ENCODE data around the gene SMARCAD1. TPM values are rescaled to one million over a fixed set of nuclear protein-coding genes. Genes with fewer than 3 reads are reported as not detected.

Gene SMARCAD1
- total RNA-seq, 2 experiments from 2014 or later, result 10.7 TPM

DNA sequence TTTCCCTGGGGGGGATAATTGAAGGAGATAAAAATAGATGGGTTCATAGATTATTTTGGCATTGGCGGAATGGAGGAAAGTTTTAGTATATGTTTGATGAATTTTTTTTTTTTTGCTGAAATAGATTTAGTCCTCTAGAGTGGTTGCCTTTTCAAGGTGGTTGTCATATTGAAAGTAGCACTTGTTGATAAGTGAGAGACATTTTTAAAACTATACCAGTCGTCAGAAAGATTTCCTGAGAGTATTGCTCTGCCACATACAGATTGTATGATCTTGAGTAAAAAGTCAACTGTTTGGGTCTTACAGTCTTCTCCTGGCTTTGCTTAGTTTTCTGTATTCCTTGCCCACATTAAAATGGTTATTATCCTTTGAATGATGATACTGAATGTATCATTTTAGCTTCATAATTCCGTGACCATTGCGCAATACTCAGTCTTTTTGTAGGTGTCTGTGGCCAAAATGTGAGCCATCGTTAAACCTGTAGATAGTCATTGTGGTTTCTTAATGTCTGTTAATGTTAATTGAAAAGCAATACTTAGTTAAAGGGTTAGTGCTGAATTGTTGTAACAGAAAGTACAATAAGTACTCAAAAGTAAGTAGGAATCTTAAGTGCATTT lies 7.1 kb downstream of the SMARCAD1 start:
- H3K36me3 Mint-ChIP-seq (ENCODE audit: low read depth), result peaks cover 89% of the 10 kb centered on the region
- H3K9me3 ChIP-seq (ENCODE audit: control insufficient read depth in 1 of 2, insufficient read depth in 1 of 2, low read length in 2 of 2), result no peaks in the 10 kb centered on the region
- CTCF ChIA-PET, result no interaction called here
- H3K27ac Mint-ChIP-seq, result no peak overlapping the region
- H3K4me1 Mint-ChIP-seq (ENCODE audit: low read depth), result peaks cover 69% of the 10 kb centered on the region
- DNase-seq (no peak), ATAC-seq (ENCODE audit: poor library complexity) (no peak)
- H3K4me1 ChIP-seq (ENCODE audit: insufficient read depth, low read length), result peaks cover 4% of the 10 kb centered on the region
- POLR2A ChIA-PET, result no interaction called here
- no peak overlapping the region for H3K27ac ChIP-seq (ENCODE audit: low read depth in 1 of 2, low read length in 2 of 2)
- no peak overlapping the region for H3K4me3 ChIP-seq (ENCODE audit: low read length)
- no peaks in the 10 kb centered on the region for H3K27me3 Mint-ChIP-seq
- TF ChIP-seq, protein P1, sequence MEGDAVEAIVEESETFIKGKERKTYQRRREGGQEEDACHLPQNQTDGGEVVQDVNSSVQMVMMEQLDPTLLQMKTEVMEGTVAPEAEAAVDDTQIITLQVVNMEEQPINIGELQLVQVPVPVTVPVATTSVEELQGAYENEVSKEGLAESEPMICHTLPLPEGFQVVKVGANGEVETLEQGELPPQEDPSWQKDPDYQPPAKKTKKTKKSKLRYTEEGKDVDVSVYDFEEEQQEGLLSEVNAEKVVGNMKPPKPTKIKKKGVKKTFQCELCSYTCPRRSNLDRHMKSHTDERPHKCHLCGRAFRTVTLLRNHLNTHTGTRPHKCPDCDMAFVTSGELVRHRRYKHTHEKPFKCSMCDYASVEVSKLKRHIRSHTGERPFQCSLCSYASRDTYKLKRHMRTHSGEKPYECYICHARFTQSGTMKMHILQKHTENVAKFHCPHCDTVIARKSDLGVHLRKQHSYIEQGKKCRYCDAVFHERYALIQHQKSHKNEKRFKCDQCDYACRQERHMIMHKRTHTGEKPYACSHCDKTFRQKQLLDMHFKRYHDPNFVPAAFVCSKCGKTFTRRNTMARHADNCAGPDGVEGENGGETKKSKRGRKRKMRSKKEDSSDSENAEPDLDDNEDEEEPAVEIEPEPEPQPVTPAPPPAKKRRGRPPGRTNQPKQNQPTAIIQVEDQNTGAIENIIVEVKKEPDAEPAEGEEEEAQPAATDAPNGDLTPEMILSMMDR (IDR thresholded peaks at IDR 0.05), result no peak
- H3K27me3 ChIP-seq (ENCODE audit: control insufficient read depth in 1 of 2, insufficient read depth in 2 of 2, low read length in 2 of 2), result no peaks in the 10 kb centered on the region
- H3K9me3 Mint-ChIP-seq, result no peaks in the 10 kb centered on the region
- intact Hi-C loops (cut with DNase I, micrococcal nuclease), result no loop called here
- H3K36me3 ChIP-seq (ENCODE audit: insufficient read depth, low read length), result peaks cover 50% of the 10 kb centered on the region
- no peak overlapping the region for H3K4me3 Mint-ChIP-seq

DNA sequence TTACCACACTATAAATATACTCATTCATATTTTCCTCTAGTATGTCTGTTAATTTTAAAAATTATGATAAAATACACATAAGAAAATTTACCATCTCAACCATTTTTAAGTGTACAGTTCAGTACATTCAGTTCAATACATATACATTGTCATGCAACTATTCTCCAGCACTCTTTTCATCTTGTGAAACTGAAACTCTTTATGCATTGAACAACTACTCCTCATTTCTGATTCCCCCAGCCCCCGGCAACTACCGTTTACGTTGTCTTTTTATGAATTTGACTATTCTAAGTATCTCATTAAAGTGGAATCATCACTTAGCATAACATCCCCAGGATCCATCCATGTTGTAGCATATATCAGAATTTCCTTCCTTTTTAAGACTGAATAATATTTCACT lies 8.7 kb downstream of the SMARCAD1 start:
- POLR2A ChIA-PET, result no interaction called here

DNA sequence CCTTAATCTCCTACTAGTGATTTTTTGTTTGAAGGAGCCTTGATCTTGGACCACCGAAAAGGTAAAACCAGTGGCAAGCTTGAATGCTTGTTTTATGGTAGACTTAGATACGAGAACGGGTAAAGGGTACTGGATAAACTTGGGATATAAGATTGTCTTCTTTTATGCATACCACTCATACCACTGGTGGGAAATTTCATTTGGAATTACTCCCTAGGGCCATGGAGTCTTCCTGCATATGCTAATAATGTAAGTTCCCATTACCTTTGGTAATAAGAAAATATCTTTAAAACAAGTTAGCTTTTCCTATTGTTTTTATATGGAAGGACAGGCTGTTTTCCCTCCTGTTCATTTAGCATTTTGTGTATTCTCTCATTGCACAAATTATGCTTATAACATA lies 11.7 kb downstream of the SMARCAD1 start:
- no peaks in the 10 kb centered on the region for H3K27me3 ChIP-seq (ENCODE audit: control insufficient read depth in 1 of 2, insufficient read depth in 2 of 2, low read length in 2 of 2)
- TF ChIP-seq, protein P1 (IDR thresholded peaks at IDR 0.05), result no peak
- H3K9me3 ChIP-seq (ENCODE audit: control insufficient read depth in 1 of 2, insufficient read depth in 1 of 2, low read length in 2 of 2), result no peaks in the 10 kb centered on the region
- no peaks in the 10 kb centered on the region for H3K27me3 Mint-ChIP-seq
- ChIA-PET CTCF (no interaction called here), POLR2A (no interaction called here)
- no peak for DNase-seq
- no peak for ATAC-seq (ENCODE audit: poor library complexity)
- H3K4me1 Mint-ChIP-seq (ENCODE audit: low read depth), result peaks cover 47% of the 10 kb centered on the region
- peaks cover 29% of the 10 kb centered on the region for H3K36me3 ChIP-seq (ENCODE audit: insufficient read depth, low read length)
- intact Hi-C loops (cut with DNase I, micrococcal nuclease), result no loop called here
- H3K36me3 Mint-ChIP-seq (ENCODE audit: low read depth), result peaks cover 71% of the 10 kb centered on the region
- no peaks in the 10 kb centered on the region for H3K9me3 Mint-ChIP-seq
- no peak overlapping the region for H3K4me3 Mint-ChIP-seq
- no peak overlapping the region for H3K27ac ChIP-seq (ENCODE audit: low read depth in 1 of 2, low read length in 2 of 2)
- peaks cover 4% of the 10 kb centered on the region for H3K4me1 ChIP-seq (ENCODE audit: insufficient read depth, low read length)
- H3K27ac Mint-ChIP-seq, result no peak overlapping the region
- H3K4me3 ChIP-seq (ENCODE audit: low read length), result no peak overlapping the region

More for the DNA sequence above, 8.7 kb downstream of the SMARCAD1 start:
- peaks cover 4% of the 10 kb centered on the region for H3K4me1 ChIP-seq (ENCODE audit: insufficient read depth, low read length)
- no peaks in the 10 kb centered on the region for H3K9me3 ChIP-seq (ENCODE audit: control insufficient read depth in 1 of 2, insufficient read depth in 1 of 2, low read length in 2 of 2)
- no peak overlapping the region for H3K27ac Mint-ChIP-seq
- DNase-seq, result no peak
- no peak for ATAC-seq (ENCODE audit: poor library complexity)
- H3K36me3 ChIP-seq (ENCODE audit: insufficient read depth, low read length), result peaks cover 47% of the 10 kb centered on the region
- peaks cover 61% of the 10 kb centered on the region for H3K4me1 Mint-ChIP-seq (ENCODE audit: low read depth)
- CTCF ChIA-PET, result no interaction called here
- H3K27ac ChIP-seq (ENCODE audit: low read depth in 1 of 2, low read length in 2 of 2), result no peak overlapping the region
- no peaks in the 10 kb centered on the region for H3K27me3 ChIP-seq (ENCODE audit: control insufficient read depth in 1 of 2, insufficient read depth in 2 of 2, low read length in 2 of 2)
- H3K36me3 Mint-ChIP-seq (ENCODE audit: low read depth), result peaks cover 88% of the 10 kb centered on the region
- intact Hi-C loops (cut with DNase I, micrococcal nuclease), result no loop called here
- TF ChIP-seq, protein P1 (IDR thresholded peaks at IDR 0.05), result no peak
- no peak overlapping the region for H3K4me3 Mint-ChIP-seq
- no peak overlapping the region for H3K4me3 ChIP-seq (ENCODE audit: low read length)
- no peaks in the 10 kb centered on the region for H3K9me3 Mint-ChIP-seq
- H3K27me3 Mint-ChIP-seq, result no peaks in the 10 kb centered on the region

Data from CD4-positive, alpha-beta T cell (primary cell).